Gastroesophageal sphincter (tissue), 3 donors: ENCODE data around the gene KRTAP17-1.

Experiments used
- CTCF ChIP-seq, 4 experiments: fragments of 200-600 bp in 2 of 4; fragments of 450-650 bp in 2 of 4; sonication (generic) in 1 of 4; IDR thresholded peaks; one replicate each; pipeline ENCODE4 v1.5.1; 2017 to 2019; ENCODE audit warnings: antibody characterized with exemption in 4 of 4, mild to moderate bottlenecking in 2 of 4, moderate library complexity in 2 of 4
- EP300 ChIP-seq: sonication (generic); formaldehyde crosslinking; IDR thresholded peaks from one replicate; pipeline ENCODE4 v1.6.1; 2017; ENCODE audit warnings: antibody characterized with exemption, mild to moderate bottlenecking
- POLR2AphosphoS5 ChIP-seq: sonication (generic); formaldehyde crosslinking; IDR thresholded peaks from one replicate; pipeline ENCODE4 v1.6.1; 2017; ENCODE audit warnings: antibody characterized with exemption

DNA sequence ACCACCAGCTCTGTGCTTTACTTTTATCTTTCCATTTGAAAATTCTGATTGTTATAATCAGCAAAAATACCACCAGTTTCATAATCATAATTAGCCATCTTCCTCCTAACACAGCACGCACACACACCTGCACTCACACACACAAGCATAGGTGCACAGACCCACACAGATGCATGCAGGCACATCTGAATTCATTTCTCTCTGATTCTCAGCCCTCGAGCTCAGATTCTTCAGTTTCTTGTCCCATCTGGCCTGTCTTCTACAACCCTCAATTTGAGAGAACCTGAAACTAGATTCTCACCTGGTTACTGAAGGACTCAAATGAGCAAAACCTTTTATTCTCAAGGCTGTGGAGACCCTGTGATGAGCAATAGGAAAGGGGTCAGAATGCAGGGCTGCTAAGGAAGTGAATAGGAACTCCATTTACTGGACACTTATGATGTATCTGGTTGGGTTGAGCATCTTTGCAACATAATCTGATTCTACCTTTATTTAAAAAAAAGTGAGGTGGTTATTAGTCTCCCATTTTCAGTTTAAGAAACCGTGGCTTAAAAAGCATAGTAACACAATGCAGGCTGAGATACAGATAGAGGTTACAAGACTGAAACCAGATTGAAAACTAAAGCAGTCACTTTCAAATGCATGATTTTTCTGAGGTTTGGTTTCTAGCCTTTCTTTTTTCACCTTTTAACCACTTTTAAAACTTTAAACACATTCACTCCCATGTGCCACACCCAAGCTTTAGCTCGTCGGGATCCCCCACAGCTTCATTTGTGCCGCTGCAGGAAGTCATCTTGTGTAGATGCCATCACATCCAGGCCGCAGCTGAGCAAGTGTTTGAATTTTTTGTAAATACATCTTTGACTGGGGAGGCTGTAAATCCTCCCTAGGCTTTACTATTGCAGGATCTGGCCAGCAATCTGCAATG lies 25.7 kb upstream of the KRTAP17-1 start:
- TF ChIP-seq CTCF (IDR thresholded peaks at IDR 0.05) (no peak), POLR2AphosphoS5 (no peak), EP300 (no peak)
